Measurements from ENCODE around the gene NPAS3.

Gene NPAS3

GRCh38 chr14:33634631-33635030, 696.0 kb downstream of the NPAS3 start:
- H3K27ac ChIP-seq (ENCODE audit: poor library complexity, severe bottlenecking), result no peak overlapping the region
- no peaks in the 10 kb centered on the region for H3K4me1 ChIP-seq (ENCODE audit: insufficient read depth, poor library complexity, severe bottlenecking)
- no peaks in the 10 kb centered on the region for H3K9me3 ChIP-seq (ENCODE audit: severe bottlenecking)
- peak; percentile 33; the same call in 1 of the 3 replicates for ATAC-seq (ENCODE audit: low read depth)
- no peak overlapping the region for H3K4me3 ChIP-seq (ENCODE audit: severe bottlenecking)
- DNase-seq (ENCODE audit: low spot score), result no peak
- H3K27me3 ChIP-seq (ENCODE audit: insufficient read depth, poor library complexity, severe bottlenecking), result no peaks in the 10 kb centered on the region
- no peaks in the 10 kb centered on the region for H3K36me3 ChIP-seq (ENCODE audit: low read depth)
- TF ChIP-seq CTCF (IDR thresholded peaks at IDR 0.05; ENCODE audit: poor library complexity, severe bottlenecking), result no peak

- H3K27me3 ChIP-seq (ENCODE audit: insufficient read depth, poor library complexity, severe bottlenecking), result no peaks in the 10 kb centered on the region
- no peaks in the 10 kb centered on the region for H3K9me3 ChIP-seq (ENCODE audit: severe bottlenecking)
- H3K27ac ChIP-seq (ENCODE audit: poor library complexity, severe bottlenecking), result no peak overlapping the region
- no peak overlapping the region for H3K4me3 ChIP-seq (ENCODE audit: severe bottlenecking)
- ATAC-seq (ENCODE audit: low read depth) (no peak), DNase-seq (ENCODE audit: low spot score) (no peak)
- TF ChIP-seq CTCF (IDR thresholded peaks at IDR 0.05; ENCODE audit: poor library complexity, severe bottlenecking), result no peak
- no peaks in the 10 kb centered on the region for H3K4me1 ChIP-seq (ENCODE audit: insufficient read depth, poor library complexity, severe bottlenecking)
- no peaks in the 10 kb centered on the region for H3K36me3 ChIP-seq (ENCODE audit: low read depth)
These were observed 698.0 kb downstream of the NPAS3 start for GRCh38 chr14:33636716-33637115.

- no peak overlapping the region for H3K4me3 ChIP-seq (ENCODE audit: severe bottlenecking)
- no peak for DNase-seq (ENCODE audit: low spot score)
These were observed 703.4 kb downstream of the NPAS3 start for GRCh38 chr14:33642080-33642479.

GRCh38 chr14:33642691-33643244, 704.1 kb downstream of the NPAS3 start:
- Histone ChIP-seq H3K27me3 (ENCODE audit: insufficient read depth, poor library complexity, severe bottlenecking) (no peaks in the 10 kb centered on the region), H3K4me3 (ENCODE audit: severe bottlenecking) (no peak overlapping the region), H3K9me3 (ENCODE audit: severe bottlenecking) (no peaks in the 10 kb centered on the region), H3K36me3 (ENCODE audit: low read depth) (no peaks in the 10 kb centered on the region), H3K27ac (ENCODE audit: poor library complexity, severe bottlenecking) (no peak overlapping the region), H3K4me1 (ENCODE audit: insufficient read depth, poor library complexity, severe bottlenecking) (peaks cover 17% of the 10 kb centered on the region)
- ATAC-seq (ENCODE audit: low read depth) (no peak), DNase-seq (ENCODE audit: low spot score) (no peak)
- no peak for TF ChIP-seq CTCF (IDR thresholded peaks at IDR 0.05; ENCODE audit: poor library complexity, severe bottlenecking)

More at GRCh38 chr14:33642080-33642479, 703.4 kb downstream of the NPAS3 start:
- Histone ChIP-seq H3K4me1 (ENCODE audit: insufficient read depth, poor library complexity, severe bottlenecking) (peaks cover 10% of the 10 kb centered on the region), H3K36me3 (ENCODE audit: low read depth) (no peaks in the 10 kb centered on the region), H3K27ac (ENCODE audit: poor library complexity, severe bottlenecking) (no peak overlapping the region), H3K9me3 (ENCODE audit: severe bottlenecking) (no peaks in the 10 kb centered on the region), H3K27me3 (ENCODE audit: insufficient read depth, poor library complexity, severe bottlenecking) (no peaks in the 10 kb centered on the region)
- no peak for TF ChIP-seq CTCF (IDR thresholded peaks at IDR 0.05; ENCODE audit: poor library complexity, severe bottlenecking)
- ATAC-seq (ENCODE audit: low read depth), result no peak

- Histone ChIP-seq H3K9me3 (ENCODE audit: severe bottlenecking) (no peaks in the 10 kb centered on the region), H3K27me3 (ENCODE audit: insufficient read depth, poor library complexity, severe bottlenecking) (no peaks in the 10 kb centered on the region), H3K36me3 (ENCODE audit: low read depth) (no peaks in the 10 kb centered on the region), H3K4me1 (ENCODE audit: insufficient read depth, poor library complexity, severe bottlenecking) (peaks cover 21% of the 10 kb centered on the region), H3K27ac (ENCODE audit: poor library complexity, severe bottlenecking) (no peak overlapping the region), H3K4me3 (ENCODE audit: severe bottlenecking) (no peak overlapping the region)
- ATAC-seq (ENCODE audit: low read depth), result no peak
- TF ChIP-seq CTCF (IDR thresholded peaks at IDR 0.05; ENCODE audit: poor library complexity, severe bottlenecking), result no peak
- DNase-seq (ENCODE audit: low spot score), result no peak
These were observed 704.9 kb downstream of the NPAS3 start for GRCh38 chr14:33643426-33644181.
